ACC112 (cell line): ENCODE results near the gene ST3GAL5.
A peak's percentile ranks its signal among the peaks of the same experiment; 100 is the strongest.
"Not testable (repeated sequence)": the region's sequence is repeated elsewhere in the genome, so short reads cannot be mapped to it uniquely, and the experiment has no call there.

Source experiments
- H2AFZ ChIP-seq: fragments of 200-600 bp; sonication (generic); one replicate; pipeline ENCODE4 v1.6.0; 2017; ENCODE audit warnings: antibody characterized with exemption, low read length; ENCODE audit not compliant: unreplicated experiment
- H3K27ac ChIP-seq: fragments of 200-600 bp; sonication (generic); 2 replicates; pipeline ENCODE4 v1.5.1; 2014; ENCODE audit warnings: low read depth, mild to moderate bottlenecking, antibody characterized with exemption, low read length, moderate library complexity
- H3K27me3 ChIP-seq: fragments of 200-600 bp; sonication (generic); 2 replicates; pipeline ENCODE4 v1.6.1; 2014; ENCODE audit warnings: mild to moderate bottlenecking, antibody characterized with exemption, low read length, moderate library complexity, mixed read lengths; ENCODE audit not compliant: insufficient read depth
- H3K36me3 ChIP-seq: fragments of 200-600 bp; sonication (generic); 2 replicates; pipeline ENCODE4 v1.6.1; 2016; ENCODE audit warnings: mild to moderate bottlenecking, antibody characterized with exemption, low read length, moderate library complexity, mixed read lengths; ENCODE audit not compliant: insufficient read depth
- H3K4me1 ChIP-seq: fragments of 200-600 bp; sonication (generic); one replicate; pipeline ENCODE4 v1.6.1; 2016; ENCODE audit warnings: low read length, mixed read lengths; ENCODE audit not compliant: insufficient read depth, unreplicated experiment, control insufficient read depth
- H3K4me3 ChIP-seq: fragments of 200-600 bp; sonication (generic); 2 replicates; pipeline ENCODE4 v1.5.1; 2014; ENCODE audit warnings: mild to moderate bottlenecking, low read depth, low read length
- H3K79me2 ChIP-seq: fragments of 200-600 bp; sonication (generic); one replicate; pipeline ENCODE4 v1.6.0; 2016; ENCODE audit warnings: low read length; ENCODE audit not compliant: control insufficient read depth, unreplicated experiment, insufficient read depth

ST3GAL5 gene

DNA sequence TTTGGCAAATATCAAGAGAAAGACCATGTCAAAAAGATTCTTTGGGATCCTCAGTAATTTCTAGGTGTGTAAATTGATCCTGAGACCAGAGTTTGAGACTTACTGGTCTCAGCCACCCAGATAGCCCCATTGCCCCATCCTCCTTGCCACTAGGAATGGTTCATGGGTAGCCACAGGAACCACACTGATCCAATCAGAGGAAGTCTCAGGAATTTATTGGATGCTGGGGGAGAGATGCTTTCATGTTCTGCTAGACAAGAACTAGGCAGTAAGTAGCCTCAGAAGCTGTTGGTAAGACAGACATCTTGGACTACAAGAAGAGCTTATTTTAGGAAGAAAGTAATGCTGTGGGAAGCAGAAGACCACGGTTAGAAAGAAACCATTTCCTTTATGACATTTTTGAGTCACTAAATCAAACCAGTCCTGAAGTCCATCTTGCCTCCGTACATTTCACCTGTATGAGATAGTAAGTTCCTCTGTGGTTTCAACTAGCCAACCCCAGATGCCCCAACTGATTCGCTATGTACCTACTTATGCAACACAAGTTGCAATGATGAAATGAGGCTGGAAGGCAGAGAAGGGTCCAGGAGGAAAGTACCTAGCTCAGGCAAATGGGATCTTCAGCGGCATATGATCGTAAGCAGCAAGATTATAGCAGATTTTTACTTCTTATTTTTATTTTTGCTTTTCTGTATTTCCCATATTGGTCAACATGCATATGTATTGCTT lies 3.6 kb upstream of the ST3GAL5 start:
- H3K4me1 ChIP-seq = peaks cover 27% of the 10 kb centered on the region
- no peaks in the 10 kb centered on the region for H3K27me3 ChIP-seq
- no peak overlapping the region for H3K4me3 ChIP-seq
- no peaks in the 10 kb centered on the region for H3K79me2 ChIP-seq
- no peaks in the 10 kb centered on the region for H3K36me3 ChIP-seq
- H3K27ac ChIP-seq = no peak overlapping the region
- H2AFZ ChIP-seq = no peak overlapping the region

DNA sequence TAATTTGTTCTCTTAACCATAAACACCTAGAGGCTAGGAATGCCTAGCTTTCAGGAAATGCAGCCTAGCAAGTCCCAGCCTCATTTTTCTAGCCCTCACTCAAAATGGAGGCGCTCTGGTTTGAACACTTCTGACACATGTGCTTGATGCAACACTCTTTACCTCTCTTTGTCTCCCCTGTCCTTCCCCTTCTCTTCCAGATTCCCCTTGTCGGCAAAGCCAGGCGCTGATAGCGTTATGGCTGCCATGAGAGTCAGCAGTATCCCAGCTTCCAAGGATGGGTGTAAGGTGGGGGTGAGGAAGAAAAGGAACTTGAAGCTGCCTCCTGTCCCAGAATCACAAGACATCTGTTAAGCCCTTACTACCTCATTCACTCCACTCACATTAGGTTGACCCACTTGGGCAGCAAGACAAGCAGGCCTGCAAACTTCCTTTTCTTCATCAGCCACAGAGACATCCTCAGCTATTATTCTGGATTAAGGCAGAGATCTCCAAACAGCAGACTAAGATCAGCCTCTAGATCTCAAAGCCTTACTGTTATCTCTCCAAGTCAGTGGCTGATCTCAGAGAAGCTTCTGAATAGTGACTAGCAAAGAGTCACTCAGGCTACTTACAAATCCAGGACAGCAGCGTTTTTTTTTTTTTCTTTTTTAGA lies 1.9 kb upstream of the ST3GAL5 start:
- Histone ChIP-seq H2AFZ (no peak overlapping the region), H3K4me3 (no peak overlapping the region), H3K36me3 (no peaks in the 10 kb centered on the region), H3K79me2 (no peaks in the 10 kb centered on the region), H3K27ac (no peak overlapping the region), H3K4me1 (peaks cover 40% of the 10 kb centered on the region), H3K27me3 (no peaks in the 10 kb centered on the region)

DNA sequence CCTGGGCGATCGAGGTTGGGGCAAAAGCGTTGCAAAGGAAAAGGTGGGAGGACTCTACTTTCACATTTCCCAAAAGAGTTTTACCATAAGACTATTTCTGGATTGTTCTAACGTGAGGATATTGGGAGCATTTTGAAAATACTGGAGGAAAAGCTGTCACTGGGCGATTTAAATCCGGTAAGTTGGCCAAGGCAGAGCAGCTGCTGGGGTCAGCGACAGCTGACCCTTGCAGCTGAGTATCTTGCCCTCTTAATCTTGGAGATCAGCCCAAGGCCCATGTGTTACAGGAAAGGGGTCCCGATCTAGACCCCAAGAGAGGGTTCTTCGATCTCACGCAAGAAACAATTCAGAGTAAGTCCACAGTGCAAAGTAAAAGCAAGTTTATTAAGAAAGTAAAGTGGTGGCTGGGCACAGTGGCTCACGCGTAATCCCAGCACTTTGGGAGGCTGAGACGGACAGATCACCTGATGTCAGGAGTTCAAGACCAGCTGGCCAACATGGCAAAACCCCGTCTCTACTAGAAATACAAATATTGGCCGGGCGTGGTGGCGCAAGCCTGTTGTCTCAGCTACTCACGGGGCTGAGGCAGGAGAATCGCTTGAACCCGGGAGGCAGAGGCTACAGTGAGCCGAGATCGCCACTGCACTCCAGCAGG lies 964 bp upstream of the ST3GAL5 start:
- no peaks in the 10 kb centered on the region for H3K27me3 ChIP-seq
- H3K4me1 ChIP-seq = peaks cover 40% of the 10 kb centered on the region
- peak overlapping the region; percentile 90 for H3K4me3 ChIP-seq
- peak overlapping the region; percentile 36; the same call in 1 of the 2 replicates for H3K27ac ChIP-seq
- peak overlapping the region; percentile 90 for H2AFZ ChIP-seq
- no peaks in the 10 kb centered on the region for H3K36me3 ChIP-seq
- no peaks in the 10 kb centered on the region for H3K79me2 ChIP-seq

DNA sequence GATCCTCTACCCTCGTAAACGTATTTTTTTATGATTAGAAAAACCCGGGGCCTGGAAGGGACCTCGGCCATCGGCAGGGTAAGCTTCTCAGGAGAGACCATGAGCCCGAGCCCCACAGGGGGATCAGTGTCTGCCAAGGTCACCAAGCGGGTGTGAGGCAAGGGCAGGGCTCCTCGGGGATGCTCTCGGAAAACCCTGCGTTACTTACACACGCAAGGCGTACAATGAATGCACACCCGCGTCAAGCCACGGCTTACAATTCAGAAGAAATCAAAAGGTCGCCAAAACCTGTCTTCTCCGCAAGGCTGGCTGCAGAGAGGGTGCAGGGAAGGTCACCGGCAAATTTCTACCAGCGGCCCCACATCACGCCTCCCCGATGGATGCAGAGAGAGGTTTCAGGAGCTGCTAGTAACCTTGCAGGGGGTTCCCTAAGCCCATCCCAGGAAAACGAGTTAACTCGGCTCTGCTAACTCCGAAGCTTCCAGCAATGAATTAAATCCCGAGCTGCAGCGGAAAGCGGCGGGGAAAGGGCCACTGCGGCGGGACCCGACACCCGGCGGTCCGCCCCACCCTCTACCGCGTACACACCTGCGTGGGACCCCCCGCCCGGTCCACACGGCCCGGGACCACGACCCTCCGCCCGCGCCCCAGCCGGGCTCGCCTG lies 638 bp downstream of the ST3GAL5 start:
- H3K4me3 ChIP-seq = peak overlapping the region; percentile 90
- no peaks in the 10 kb centered on the region for H3K79me2 ChIP-seq
- peaks cover 27% of the 10 kb centered on the region for H3K4me1 ChIP-seq
- no peaks in the 10 kb centered on the region for H3K36me3 ChIP-seq
- H3K27me3 ChIP-seq = no peaks in the 10 kb centered on the region
- H2AFZ ChIP-seq = peak overlapping the region; percentile 55
- 0 out of 2 replicates have a peak overlapping the region, but pooled peaks have one; percentile 0 for H3K27ac ChIP-seq

DNA sequence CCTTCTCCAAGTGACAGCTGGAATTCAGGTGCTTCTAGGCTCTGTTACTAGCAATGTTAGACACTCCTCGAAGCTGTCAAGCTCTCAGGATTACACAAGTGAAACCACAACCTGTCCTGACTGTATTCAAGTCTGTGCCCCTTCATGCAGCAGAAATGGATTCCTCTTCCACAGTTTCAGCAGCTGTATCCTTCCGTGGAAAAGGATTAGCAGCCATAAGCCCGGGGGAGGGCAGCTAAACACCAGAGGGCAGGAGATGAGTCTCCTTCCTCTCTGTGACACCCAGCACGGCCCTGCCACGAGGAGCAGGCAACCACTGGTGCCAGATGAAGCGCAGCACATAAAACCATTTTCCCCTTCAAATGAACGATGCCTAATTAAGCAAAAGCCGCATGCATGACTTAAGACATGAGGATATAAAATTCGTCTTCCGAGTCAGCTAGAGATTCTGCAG lies 1.2 kb downstream of the ST3GAL5 start:
- Histone ChIP-seq H2AFZ (peak overlapping the region; percentile 55), H3K79me2 (no peaks in the 10 kb centered on the region), H3K4me3 (peak overlapping the region; percentile 90), H3K36me3 (no peaks in the 10 kb centered on the region), H3K27me3 (no peaks in the 10 kb centered on the region), H3K27ac (0 out of 2 replicates have a peak overlapping the region, but pooled peaks have one; percentile 0), H3K4me1 (peaks cover 24% of the 10 kb centered on the region)

DNA sequence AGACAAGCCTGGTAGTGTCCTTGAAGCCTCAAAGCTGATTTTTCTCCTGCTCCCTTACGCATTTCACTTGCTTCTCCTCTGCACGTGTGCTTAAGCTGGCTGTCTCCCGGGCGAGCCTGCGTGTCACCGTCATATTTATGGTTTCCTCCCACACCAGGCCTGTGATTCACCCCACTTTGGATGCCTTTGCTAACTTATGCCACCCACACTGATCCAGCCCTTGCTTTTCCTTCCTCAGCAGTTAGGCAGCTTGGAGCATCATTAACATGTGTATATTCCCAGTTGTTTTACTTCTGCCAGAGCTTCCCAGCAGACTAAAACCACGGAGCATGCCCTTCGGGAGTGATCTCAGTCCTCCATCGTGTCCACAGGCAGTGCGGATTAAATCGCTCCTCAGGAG lies 2.2 kb downstream of the ST3GAL5 start:
- H3K27ac ChIP-seq = peak overlapping the region; percentile 50; the same call in 1 of the 2 replicates
- peak overlapping the region; percentile 18 for H2AFZ ChIP-seq
- no peaks in the 10 kb centered on the region for H3K36me3 ChIP-seq
- H3K4me1 ChIP-seq = peaks cover 24% of the 10 kb centered on the region
- H3K4me3 ChIP-seq = peak overlapping the region; percentile 90
- H3K79me2 ChIP-seq = no peaks in the 10 kb centered on the region
- no peaks in the 10 kb centered on the region for H3K27me3 ChIP-seq

DNA sequence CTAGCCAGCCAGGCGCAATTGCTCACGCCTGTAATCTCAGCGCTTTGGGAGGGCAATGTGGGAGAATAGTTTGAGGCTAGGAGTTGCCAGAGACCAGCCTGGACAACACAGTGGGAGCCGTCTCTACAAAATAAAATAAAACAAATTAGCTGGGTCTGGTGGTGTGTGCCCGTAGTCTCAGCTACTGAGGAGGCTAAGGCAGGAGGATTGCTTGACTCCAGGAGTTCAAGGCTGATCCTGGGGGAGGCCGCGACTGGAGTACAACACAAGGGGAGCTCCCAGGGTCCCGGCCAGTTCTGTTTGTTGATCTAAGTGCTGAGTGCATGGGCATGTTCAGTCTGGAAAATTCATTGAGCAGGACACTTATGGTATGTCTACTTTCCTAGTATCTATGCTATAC lies 2.6 kb downstream of the ST3GAL5 start:
- no peaks in the 10 kb centered on the region for H3K27me3 ChIP-seq
- H3K4me1 ChIP-seq = peaks cover 24% of the 10 kb centered on the region
- no peak overlapping the region for H3K4me3 ChIP-seq
- no peaks in the 10 kb centered on the region for H3K36me3 ChIP-seq
- H3K27ac ChIP-seq = no peak overlapping the region
- H2AFZ ChIP-seq = no peak overlapping the region
- H3K79me2 ChIP-seq = no peaks in the 10 kb centered on the region

DNA sequence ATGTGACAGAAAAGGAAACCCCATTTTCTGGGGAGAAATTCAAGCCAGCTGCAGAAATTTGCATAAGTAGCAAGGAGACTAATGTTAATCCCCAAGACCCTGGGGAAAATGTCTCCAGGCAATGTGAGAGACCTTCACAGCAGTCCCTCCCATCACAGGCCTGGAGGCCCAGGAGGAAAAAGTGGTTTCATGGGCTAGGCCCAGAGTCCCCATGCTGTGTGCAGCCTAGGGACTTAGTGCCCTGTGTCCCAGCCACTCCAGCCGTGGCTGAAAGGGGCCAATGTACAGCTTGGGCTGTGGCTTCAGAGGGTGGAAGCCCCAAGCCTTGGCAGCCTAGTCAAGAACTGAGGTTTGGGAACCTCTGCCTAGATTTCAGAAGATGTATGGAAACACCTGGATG lies 7.0 kb downstream of the ST3GAL5 start:
- H3K27ac ChIP-seq, H3K4me3 ChIP-seq, H3K4me1 ChIP-seq, H3K79me2 ChIP-seq, H3K36me3 ChIP-seq, H2AFZ ChIP-seq, H3K27me3 ChIP-seq: not testable (repeated sequence)

DNA sequence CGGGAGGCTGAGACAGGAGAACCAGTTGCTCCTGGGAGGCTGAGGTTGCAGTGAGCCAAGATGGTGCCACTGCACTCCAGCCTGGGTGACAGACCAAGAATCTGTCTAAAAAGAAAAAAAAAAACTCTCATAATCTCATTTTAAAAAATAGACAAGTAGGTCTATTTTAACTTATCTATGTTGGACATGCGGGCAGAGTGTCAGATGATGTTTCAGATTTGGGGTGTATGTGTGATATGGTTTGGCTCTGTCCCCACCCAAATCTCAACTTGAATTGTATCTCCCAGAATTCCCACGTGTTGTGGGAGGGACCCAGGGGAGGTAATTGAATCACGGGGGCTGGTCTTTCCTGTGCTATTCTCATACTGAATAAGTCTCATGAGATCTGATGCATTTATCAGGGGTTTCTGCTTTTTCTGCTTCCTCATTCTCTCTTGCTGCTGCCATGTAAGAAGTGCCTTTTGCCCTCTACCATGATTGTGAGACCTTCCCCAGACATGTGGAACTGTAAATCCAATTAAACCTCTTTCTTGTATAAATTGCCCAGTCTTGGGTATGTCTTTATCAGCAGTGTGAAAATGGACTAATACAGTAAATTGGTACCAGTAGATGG lies 8.0 kb downstream of the ST3GAL5 start:
- not testable (repeated sequence) for H2AFZ ChIP-seq, H3K4me3 ChIP-seq, H3K27ac ChIP-seq, H3K36me3 ChIP-seq, H3K79me2 ChIP-seq, H3K27me3 ChIP-seq, H3K4me1 ChIP-seq

DNA sequence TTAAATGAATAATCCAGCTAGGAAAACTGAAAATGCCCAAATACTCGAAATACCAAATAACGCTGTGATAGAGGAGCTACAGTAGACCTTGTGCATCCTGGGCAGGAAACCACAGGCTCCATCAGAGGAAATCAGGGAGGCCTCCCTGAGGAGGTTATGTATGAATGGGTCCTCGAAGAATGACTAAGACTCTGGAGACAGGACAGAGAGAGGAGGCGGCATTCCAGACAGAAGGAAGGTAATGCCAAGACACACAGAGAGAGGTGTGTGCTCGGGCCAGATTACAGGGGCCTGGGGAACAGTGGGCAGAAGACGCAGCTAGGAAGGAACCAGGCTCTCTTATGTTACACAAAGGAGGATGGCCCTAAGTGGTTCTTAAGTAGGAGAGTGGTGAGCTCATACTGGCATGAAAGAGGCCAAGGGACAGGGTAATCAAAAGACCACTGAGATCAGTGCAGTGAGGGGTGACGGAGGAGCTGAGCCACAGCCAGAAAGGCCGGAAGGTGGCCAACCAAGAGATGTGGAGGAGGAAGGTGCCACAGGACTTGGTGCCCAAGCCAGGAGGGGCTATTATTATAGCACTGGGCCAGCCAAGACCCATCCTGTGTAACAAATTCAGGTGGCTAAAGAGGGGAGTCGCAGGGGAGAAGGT lies 9.9 kb downstream of the ST3GAL5 start:
- Histone ChIP-seq H3K4me3 (no peak overlapping the region), H3K27ac (no peak overlapping the region), H3K4me1 (no peaks in the 10 kb centered on the region), H3K36me3 (no peaks in the 10 kb centered on the region), H3K27me3 (no peaks in the 10 kb centered on the region), H3K79me2 (no peaks in the 10 kb centered on the region), H2AFZ (no peak overlapping the region)
